HepG2 (cell line): Measurements from ENCODE around the gene MVK.

Source experiments
- IRF9 ChIP-seq: sonication (generic); formaldehyde crosslinking; IDR thresholded peaks from 2 replicates; pipeline ENCODE4 v1.8.0; 2022; ENCODE audit warnings: missing genetic modification reagents, mild to moderate bottlenecking, borderline replicate concordance
- YY1 ChIP-seq: IDR thresholded peaks from 2 replicates; pipeline ENCODE4 v1.6.1; 2011; ENCODE audit warnings: low read length, low read depth, moderate library complexity, mild to moderate bottlenecking; ENCODE audit not compliant: insufficient read depth, insufficient replicate concordance

GRCh38 chr12:109547286-109547685 is 26.3 kb upstream of the MVK start:
- TF ChIP-seq YY1 = no peak
- no peak for TF ChIP-seq IRF9 (CRISPR knock-in tag)
